ENCODE measurements around the gene SRBD1.

SRBD1 gene

GRCh38 chr2:45469314-45470099 lies 141.6 kb downstream of the SRBD1 start:
- no peak for DNase-seq (ENCODE audit: extremely low read depth, low read depth)
- TF ChIP-seq CTCF (IDR thresholded peaks at IDR 0.05; ENCODE audit: low read depth, low read length, missing control alignments): no peak
- no peak overlapping the region for H3K4me3 ChIP-seq (replicated peaks; ENCODE audit: low read depth, low read length)

- TF ChIP-seq CTCF (IDR thresholded peaks at IDR 0.05; ENCODE audit: low read depth, low read length, missing control alignments): no peak
- no peak for DNase-seq (ENCODE audit: extremely low read depth, low read depth)
- H3K4me3 ChIP-seq (replicated peaks; ENCODE audit: low read depth, low read length): no peak overlapping the region
Measured at GRCh38 chr2:45468279-45468678, 142.8 kb downstream of the SRBD1 start.

- no peak overlapping the region for H3K4me3 ChIP-seq (replicated peaks; ENCODE audit: low read depth, low read length)
- DNase-seq (ENCODE audit: extremely low read depth, low read depth): no peak
- TF ChIP-seq CTCF (IDR thresholded peaks at IDR 0.05; ENCODE audit: low read depth, low read length, missing control alignments): no peak
Measured at GRCh38 chr2:45466053-45466452, 145.0 kb downstream of the SRBD1 start.

- DNase-seq (ENCODE audit: extremely low read depth, low read depth): no peak
- H3K4me3 ChIP-seq (replicated peaks; ENCODE audit: low read depth, low read length): no peak overlapping the region
- TF ChIP-seq CTCF (IDR thresholded peaks at IDR 0.05; ENCODE audit: low read depth, low read length, missing control alignments): no peak
Measured at GRCh38 chr2:45460825-45461224, 150.2 kb downstream of the SRBD1 start.

GRCh38 chr2:45459860-45460259 lies 151.2 kb downstream of the SRBD1 start:
- no peak overlapping the region for H3K4me3 ChIP-seq (replicated peaks; ENCODE audit: low read depth, low read length)
- DNase-seq (ENCODE audit: extremely low read depth, low read depth): no peak
- no peak for TF ChIP-seq CTCF (IDR thresholded peaks at IDR 0.05; ENCODE audit: low read depth, low read length, missing control alignments)

- H3K4me3 ChIP-seq (replicated peaks; ENCODE audit: low read depth, low read length): no peak overlapping the region
- DNase-seq (ENCODE audit: extremely low read depth, low read depth): no peak
- TF ChIP-seq CTCF (IDR thresholded peaks at IDR 0.05; ENCODE audit: low read depth, low read length, missing control alignments): no peak
Measured at GRCh38 chr2:45458909-45459563, 152.0 kb downstream of the SRBD1 start.

Measured in HFF-Myc (cell line).